ENCODE data around the gene KCNH5.

The KCNH5 gene

DNA sequence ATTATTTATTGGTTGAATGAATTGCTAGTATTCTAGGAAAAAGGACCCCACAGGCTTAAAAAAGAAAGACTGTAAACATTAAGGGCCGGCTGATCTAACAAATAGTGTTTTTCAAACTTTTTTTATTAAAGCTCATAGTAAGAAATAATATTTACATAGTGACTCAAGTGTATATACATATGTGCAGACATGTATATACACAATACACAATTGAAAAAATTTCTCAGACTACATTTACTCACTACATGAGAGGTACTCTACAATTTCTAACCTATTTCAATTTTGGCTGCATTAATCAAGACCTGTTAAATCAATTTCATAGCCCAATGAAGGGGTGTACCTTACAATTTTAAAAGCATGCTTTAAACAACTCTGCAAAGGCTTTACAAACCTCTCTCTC lies 17.5 kb downstream of the KCNH5 start:
- DNase-seq, result no peak
- no peaks in the 10 kb centered on the region for H3K27me3 ChIP-seq (replicated peaks; ENCODE audit: insufficient read depth, low read length)
- TF ChIP-seq EZH2 (optimal IDR thresholded peaks at IDR 0.05; ENCODE audit: low read depth, low read length) (no peak), EZH2phosphoT487 (IDR thresholded peaks at IDR 0.05; ENCODE audit: low read length) (no peak), CTCF (IDR thresholded peaks at IDR 0.05; ENCODE audit: low read length) (no peak)
- H3K9me3 ChIP-seq (replicated peaks; ENCODE audit: insufficient read depth, low read length), result no peaks in the 10 kb centered on the region
- no peak overlapping the region for H3K27ac ChIP-seq (ENCODE audit: low read length)
- no peak overlapping the region for H2AFZ ChIP-seq (ENCODE audit: low read length)
- H3K9ac ChIP-seq (ENCODE audit: low read length), result no peak overlapping the region
- H3K36me3 ChIP-seq (replicated peaks; ENCODE audit: insufficient read depth, low read length), result no peaks in the 10 kb centered on the region
- H3K4me3 ChIP-seq (ENCODE audit: low read length), result no peak overlapping the region
- no peaks in the 10 kb centered on the region for H3F3A ChIP-seq (ENCODE audit: insufficient read depth, low read length)
- H4K20me1 ChIP-seq (ENCODE audit: insufficient read depth, low read length), result no peaks in the 10 kb centered on the region
- H3K4me2 ChIP-seq (ENCODE audit: low read depth, low read length), result no peak overlapping the region
- H3K4me1 ChIP-seq (ENCODE audit: low read length), result no peaks in the 10 kb centered on the region
- no peaks in the 10 kb centered on the region for H3K79me2 ChIP-seq (ENCODE audit: low read length)
- H3K9me2 ChIP-seq (replicated peaks; ENCODE audit: insufficient read depth, low read length), result no peaks in the 10 kb centered on the region

DNA sequence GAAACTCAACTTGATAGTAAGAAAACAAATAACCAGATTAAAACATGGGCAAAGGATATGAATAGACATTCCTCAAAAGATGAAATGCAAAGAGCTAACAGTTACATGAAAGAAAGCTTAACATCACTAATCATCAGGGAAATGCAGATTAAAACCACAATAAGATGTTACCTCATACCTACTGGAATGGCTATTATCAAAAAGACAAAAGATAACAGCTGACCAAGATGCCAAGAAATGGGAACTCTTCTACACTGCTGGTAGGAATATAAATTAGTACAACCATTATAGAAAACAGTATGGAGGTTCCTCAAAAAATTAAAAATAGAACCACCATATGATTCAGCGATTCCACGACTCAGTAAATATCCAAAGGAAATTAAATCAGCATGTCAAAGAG lies 18.8 kb downstream of the KCNH5 start:
- TF ChIP-seq CTCF (IDR thresholded peaks at IDR 0.05; ENCODE audit: low read length) (no peak), EZH2 (optimal IDR thresholded peaks at IDR 0.05; ENCODE audit: low read depth, low read length) (no peak), EZH2phosphoT487 (IDR thresholded peaks at IDR 0.05; ENCODE audit: low read length) (no peak)

GRCh38 chr14:63014621-63015020 lies 30.6 kb downstream of the KCNH5 start:
- Histone ChIP-seq H3K79me2 (ENCODE audit: low read length) (no peaks in the 10 kb centered on the region), H3F3A (ENCODE audit: insufficient read depth, low read length) (no peaks in the 10 kb centered on the region), H3K9me3 (replicated peaks; ENCODE audit: insufficient read depth, low read length) (no peaks in the 10 kb centered on the region), H3K27ac (ENCODE audit: low read length) (no peak overlapping the region), H3K4me1 (ENCODE audit: low read length) (no peaks in the 10 kb centered on the region), H3K4me2 (ENCODE audit: low read depth, low read length) (no peak overlapping the region), H3K36me3 (replicated peaks; ENCODE audit: insufficient read depth, low read length) (no peaks in the 10 kb centered on the region), H3K9me2 (replicated peaks; ENCODE audit: insufficient read depth, low read length) (no peaks in the 10 kb centered on the region), H3K4me3 (ENCODE audit: low read length) (no peak overlapping the region), H3K9ac (ENCODE audit: low read length) (no peak overlapping the region), H4K20me1 (ENCODE audit: insufficient read depth, low read length) (no peaks in the 10 kb centered on the region), H2AFZ (ENCODE audit: low read length) (no peak overlapping the region), H3K27me3 (replicated peaks; ENCODE audit: insufficient read depth, low read length) (no peaks in the 10 kb centered on the region)
- TF ChIP-seq CTCF (IDR thresholded peaks at IDR 0.05; ENCODE audit: low read length), result no peak
- no peak for TF ChIP-seq EZH2phosphoT487 (IDR thresholded peaks at IDR 0.05; ENCODE audit: low read length)
- TF ChIP-seq EZH2 (optimal IDR thresholded peaks at IDR 0.05; ENCODE audit: low read depth, low read length), result no peak
- no peak for DNase-seq

More for the DNA sequence above, 18.8 kb downstream of the KCNH5 start:
- H3K4me3 ChIP-seq (ENCODE audit: low read length), result no peak overlapping the region
- no peaks in the 10 kb centered on the region for H3K9me2 ChIP-seq (replicated peaks; ENCODE audit: insufficient read depth, low read length)
- no peak overlapping the region for H3K9ac ChIP-seq (ENCODE audit: low read length)
- H3K27ac ChIP-seq (ENCODE audit: low read length), result no peak overlapping the region
- H3K79me2 ChIP-seq (ENCODE audit: low read length), result no peaks in the 10 kb centered on the region
- no peaks in the 10 kb centered on the region for H4K20me1 ChIP-seq (ENCODE audit: insufficient read depth, low read length)
- no peaks in the 10 kb centered on the region for H3F3A ChIP-seq (ENCODE audit: insufficient read depth, low read length)
- H3K4me2 ChIP-seq (ENCODE audit: low read depth, low read length), result no peak overlapping the region
- no peaks in the 10 kb centered on the region for H3K36me3 ChIP-seq (replicated peaks; ENCODE audit: insufficient read depth, low read length)
- H3K27me3 ChIP-seq (replicated peaks; ENCODE audit: insufficient read depth, low read length), result no peaks in the 10 kb centered on the region
- no peak for DNase-seq
- H3K4me1 ChIP-seq (ENCODE audit: low read length), result no peaks in the 10 kb centered on the region
- no peak overlapping the region for H2AFZ ChIP-seq (ENCODE audit: low read length)
- H3K9me3 ChIP-seq (replicated peaks; ENCODE audit: insufficient read depth, low read length), result no peaks in the 10 kb centered on the region

Data from MM.1S (cell line).